Measurements from ENCODE around the gene MEMO1.

MEMO1 gene

GRCh38 chr2:31931916-31932315, 78.9 kb downstream of the MEMO1 start:
- no peak for DNase-seq (ENCODE audit: extremely low read depth, insufficient read length)
- no peak for TF ChIP-seq CTCF (IDR thresholded peaks at IDR 0.05; ENCODE audit: insufficient read depth, low read length, poor library complexity, severe bottlenecking)
- Histone ChIP-seq H3K4me3 (replicated peaks; ENCODE audit: low read depth, low read length) (no peak overlapping the region), H3K36me3 (ENCODE audit: control insufficient read depth, insufficient read depth, low read length) (no peaks in the 10 kb centered on the region), H3K27me3 (replicated peaks; ENCODE audit: control insufficient read depth, insufficient read depth, low read length) (no peaks in the 10 kb centered on the region)

- no peak for DNase-seq (ENCODE audit: extremely low read depth, insufficient read length)
- Histone ChIP-seq H3K4me3 (replicated peaks; ENCODE audit: low read depth, low read length) (no peak overlapping the region), H3K27me3 (replicated peaks; ENCODE audit: control insufficient read depth, insufficient read depth, low read length) (no peaks in the 10 kb centered on the region), H3K36me3 (ENCODE audit: control insufficient read depth, insufficient read depth, low read length) (no peaks in the 10 kb centered on the region)
- no peak for TF ChIP-seq CTCF (IDR thresholded peaks at IDR 0.05; ENCODE audit: insufficient read depth, low read length, poor library complexity, severe bottlenecking)
Observed at GRCh38 chr2:31925517-31925916, 85.3 kb downstream of the MEMO1 start.

GRCh38 chr2:31923662-31924061, 87.1 kb downstream of the MEMO1 start:
- DNase-seq (ENCODE audit: extremely low read depth, insufficient read length) = no peak
- TF ChIP-seq CTCF (IDR thresholded peaks at IDR 0.05; ENCODE audit: insufficient read depth, low read length, poor library complexity, severe bottlenecking) = no peak

GRCh38 chr2:31922542-31923408, 88.0 kb downstream of the MEMO1 start:
- no peak overlapping the region for H3K4me3 ChIP-seq (replicated peaks; ENCODE audit: low read depth, low read length)
- TF ChIP-seq CTCF (IDR thresholded peaks at IDR 0.05; ENCODE audit: insufficient read depth, low read length, poor library complexity, severe bottlenecking) = no peak
- no peak for DNase-seq (ENCODE audit: extremely low read depth, insufficient read length)
- H3K27me3 ChIP-seq (replicated peaks; ENCODE audit: control insufficient read depth, insufficient read depth, low read length) = no peaks in the 10 kb centered on the region
- H3K36me3 ChIP-seq (ENCODE audit: control insufficient read depth, insufficient read depth, low read length) = no peaks in the 10 kb centered on the region; the same call in 1 of the 2 replicates

More at GRCh38 chr2:31923662-31924061, 87.1 kb downstream of the MEMO1 start:
- H3K4me3 ChIP-seq (replicated peaks; ENCODE audit: low read depth, low read length) = no peak overlapping the region
- no peaks in the 10 kb centered on the region for H3K27me3 ChIP-seq (replicated peaks; ENCODE audit: control insufficient read depth, insufficient read depth, low read length)
- no peaks in the 10 kb centered on the region; the same call in 1 of the 2 replicates for H3K36me3 ChIP-seq (ENCODE audit: control insufficient read depth, insufficient read depth, low read length)

- Histone ChIP-seq H3K27me3 (replicated peaks; ENCODE audit: control insufficient read depth, insufficient read depth, low read length) (no peaks in the 10 kb centered on the region), H3K4me3 (replicated peaks; ENCODE audit: low read depth, low read length) (no peak overlapping the region), H3K36me3 (ENCODE audit: control insufficient read depth, insufficient read depth, low read length) (no peaks in the 10 kb centered on the region; the same call in 1 of the 2 replicates)
- DNase-seq (ENCODE audit: extremely low read depth, insufficient read length) = no peak
- TF ChIP-seq CTCF (IDR thresholded peaks at IDR 0.05; ENCODE audit: insufficient read depth, low read length, poor library complexity, severe bottlenecking) = no peak
Observed at GRCh38 chr2:31920962-31921361, 89.8 kb downstream of the MEMO1 start.
